ENCODE measurements around the gene PCDHB7. TPM values are rescaled to one million over a fixed set of nuclear protein-coding genes. Genes with fewer than 3 reads are reported as not detected.
"Not testable (repeated sequence)": the region's sequence is repeated elsewhere in the genome, so short reads cannot be mapped to it uniquely, and the experiment has no call there.

Gene PCDHB7
- total RNA-seq, 1 experiment from 2014 or later = not detected

DNA sequence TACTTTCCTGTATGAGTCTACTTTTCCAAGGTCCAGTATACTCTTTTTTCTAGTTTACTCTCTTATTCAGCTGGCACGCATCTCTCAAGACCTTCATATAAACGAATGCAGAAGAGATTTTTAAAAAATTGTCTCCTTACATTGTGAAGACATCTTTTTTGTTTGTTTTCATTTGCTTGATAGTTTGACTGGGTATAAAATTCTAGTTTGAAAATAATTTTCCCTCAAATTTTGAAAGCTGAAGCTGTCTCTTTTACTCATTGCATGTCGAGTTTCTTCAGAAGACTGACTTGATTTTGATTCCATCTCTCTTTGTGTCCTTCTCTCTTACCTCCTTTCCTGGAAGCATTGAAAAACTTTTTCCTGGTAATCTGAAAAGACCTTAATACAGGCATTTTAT is 23.9 kb downstream of the PCDHB7 start:
- Mint-ChIP-seq H3K9me3 (ENCODE audit: unreplicated experiment) (peaks cover 47% of the 10 kb centered on the region), H3K4me3 (ENCODE audit: unreplicated experiment) (no peak overlapping the region), H3K4me1 (ENCODE audit: low read depth, unreplicated experiment) (no peaks in the 10 kb centered on the region), H3K27me3 (ENCODE audit: insufficient read depth, unreplicated experiment) (no peaks in the 10 kb centered on the region), H3K27ac (ENCODE audit: unreplicated experiment) (no peak overlapping the region), H3K36me3 (ENCODE audit: insufficient read depth, unreplicated experiment) (no peaks in the 10 kb centered on the region)
- Histone ChIP-seq H3K4me1 (no peaks in the 10 kb centered on the region), H3K9me3 (peaks cover 22% of the 10 kb centered on the region), H3K36me3 (ENCODE audit: control insufficient read depth, insufficient read depth, low read length) (no peaks in the 10 kb centered on the region), H3K4me3 (ENCODE audit: low read depth, low read length) (no peak overlapping the region), H3K27me3 (replicated peaks; ENCODE audit: control insufficient read depth, insufficient read depth, low read length) (no peaks in the 10 kb centered on the region)
- no TSS peak for BruUV-seq (replicated peaks)
- CTCF ChIA-PET = no interaction called here
- POLR2A ChIA-PET = no interaction called here
- TF ChIP-seq, protein P1, sequence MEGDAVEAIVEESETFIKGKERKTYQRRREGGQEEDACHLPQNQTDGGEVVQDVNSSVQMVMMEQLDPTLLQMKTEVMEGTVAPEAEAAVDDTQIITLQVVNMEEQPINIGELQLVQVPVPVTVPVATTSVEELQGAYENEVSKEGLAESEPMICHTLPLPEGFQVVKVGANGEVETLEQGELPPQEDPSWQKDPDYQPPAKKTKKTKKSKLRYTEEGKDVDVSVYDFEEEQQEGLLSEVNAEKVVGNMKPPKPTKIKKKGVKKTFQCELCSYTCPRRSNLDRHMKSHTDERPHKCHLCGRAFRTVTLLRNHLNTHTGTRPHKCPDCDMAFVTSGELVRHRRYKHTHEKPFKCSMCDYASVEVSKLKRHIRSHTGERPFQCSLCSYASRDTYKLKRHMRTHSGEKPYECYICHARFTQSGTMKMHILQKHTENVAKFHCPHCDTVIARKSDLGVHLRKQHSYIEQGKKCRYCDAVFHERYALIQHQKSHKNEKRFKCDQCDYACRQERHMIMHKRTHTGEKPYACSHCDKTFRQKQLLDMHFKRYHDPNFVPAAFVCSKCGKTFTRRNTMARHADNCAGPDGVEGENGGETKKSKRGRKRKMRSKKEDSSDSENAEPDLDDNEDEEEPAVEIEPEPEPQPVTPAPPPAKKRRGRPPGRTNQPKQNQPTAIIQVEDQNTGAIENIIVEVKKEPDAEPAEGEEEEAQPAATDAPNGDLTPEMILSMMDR (IDR thresholded peaks at IDR 0.05; ENCODE audit: insufficient read depth in 1 of 2, low read depth in 1 of 2, low read length in 1 of 2, severe bottlenecking in 1 of 2, unreplicated experiment in 1 of 2) = no peak
- DNase-seq = no peak
- intact Hi-C loops (cut with micrococcal nuclease; ENCODE audit: unreplicated experiment) = no loop called here

DNA sequence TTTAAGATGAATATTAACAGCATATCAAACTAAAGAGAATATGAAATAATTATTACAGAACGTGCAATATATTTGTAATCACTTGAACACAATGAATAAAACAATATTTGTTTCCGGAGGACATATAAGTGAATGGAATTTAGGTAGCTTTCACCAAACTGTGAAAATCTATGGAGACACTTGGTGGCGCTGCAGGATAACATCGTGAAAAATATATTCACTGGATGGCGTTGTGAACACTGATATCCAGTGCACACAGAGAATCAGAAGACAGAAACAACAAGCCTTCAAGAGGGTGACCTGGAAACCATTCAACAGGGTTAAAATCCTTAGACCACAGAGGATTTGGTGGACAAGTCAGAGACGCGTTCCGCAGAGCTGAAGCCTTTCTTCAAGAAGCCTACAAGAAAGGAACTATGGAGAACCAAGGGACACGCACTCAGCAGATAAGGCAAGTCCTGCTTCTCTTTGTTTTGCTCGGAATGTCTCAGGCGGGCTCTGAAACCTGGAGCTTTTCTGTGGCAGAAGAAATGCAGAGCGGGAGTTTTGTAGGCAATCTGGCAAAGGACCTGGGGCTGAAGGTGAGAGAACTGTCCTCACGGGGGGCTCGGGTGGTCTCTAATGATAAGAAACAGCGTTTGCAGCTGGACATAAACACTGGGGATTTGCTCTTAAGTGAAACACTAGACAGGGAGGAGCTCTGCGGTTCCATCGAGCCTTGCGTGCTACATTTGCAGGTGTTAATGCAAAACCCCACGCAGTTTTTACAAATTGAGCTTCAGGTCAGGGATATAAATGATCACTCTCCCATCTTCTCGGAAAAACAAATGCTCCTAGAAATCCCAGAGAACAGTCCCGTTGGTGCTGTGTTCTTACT is 27.2 kb downstream of the PCDHB7 start, which contains the start of gene PCDHB11:
TSS of gene PCDHB11 (plus strand) at position 269 of the 877 bp plus-strand sequence. CDS start at position 417, 148 bp downstream.
- intact Hi-C loops (cut with micrococcal nuclease; ENCODE audit: unreplicated experiment) = no loop called here
- no peak within 1 kb of the TSS for H3K4me3 ChIP-seq (ENCODE audit: low read depth, low read length)
- H3K9me3 ChIP-seq = peaks cover 22% of the 10 kb centered on the region
- H3K27me3 Mint-ChIP-seq (ENCODE audit: insufficient read depth, unreplicated experiment) = no peaks in the 10 kb centered on the region
- BruUV-seq (replicated peaks) = no TSS peak
- H3K27ac Mint-ChIP-seq (ENCODE audit: unreplicated experiment) = no peak within 1 kb of the TSS
- peak within 1 kb of the TSS; percentile 43 for H3K4me3 Mint-ChIP-seq (ENCODE audit: unreplicated experiment)
- H3K36me3 ChIP-seq (ENCODE audit: control insufficient read depth, insufficient read depth, low read length) = no peaks in the 10 kb centered on the region
- H3K9me3 Mint-ChIP-seq (ENCODE audit: unreplicated experiment) = peaks cover 32% of the 10 kb centered on the region
- no peaks in the 10 kb centered on the region for H3K36me3 Mint-ChIP-seq (ENCODE audit: insufficient read depth, unreplicated experiment)
- ChIA-PET CTCF (no interaction called here), POLR2A (no interaction called here)
- TF ChIP-seq, protein P1 (IDR thresholded peaks at IDR 0.05; ENCODE audit: insufficient read depth in 1 of 2, low read depth in 1 of 2, low read length in 1 of 2, severe bottlenecking in 1 of 2, unreplicated experiment in 1 of 2) = peak in 1 of 2 experiments; percentile 2
- no peaks in the 10 kb centered on the region for H3K27me3 ChIP-seq (replicated peaks; ENCODE audit: control insufficient read depth, insufficient read depth, low read length)
- DNase-seq = no peak
- H3K4me1 Mint-ChIP-seq (ENCODE audit: low read depth, unreplicated experiment) = no peaks in the 10 kb centered on the region
- no peaks in the 10 kb centered on the region for H3K4me1 ChIP-seq

DNA sequence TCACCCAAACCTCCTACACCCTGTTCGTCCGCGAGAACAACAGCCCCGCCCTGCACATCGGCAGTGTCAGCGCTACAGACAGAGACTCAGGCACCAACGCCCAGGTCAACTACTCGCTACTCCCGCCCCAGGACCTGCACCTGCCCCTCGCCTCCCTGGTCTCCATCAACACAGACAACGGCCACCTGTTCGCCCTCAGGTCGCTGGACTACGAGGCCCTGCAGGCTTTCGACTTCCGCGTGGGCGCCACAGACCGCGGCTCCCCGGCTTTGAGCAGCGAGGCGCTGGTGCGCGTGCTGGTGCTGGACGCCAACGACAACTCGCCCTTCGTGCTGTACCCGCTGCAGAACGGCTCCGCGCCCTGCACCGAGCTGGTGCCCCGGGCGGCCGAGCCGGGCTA is 28.7 kb downstream of the PCDHB7 start:
- H3K9me3 Mint-ChIP-seq (ENCODE audit: unreplicated experiment) = peaks cover 30% of the 10 kb centered on the region
- H3K36me3 Mint-ChIP-seq (ENCODE audit: insufficient read depth, unreplicated experiment); H3K36me3 ChIP-seq (ENCODE audit: control insufficient read depth, insufficient read depth, low read length); BruUV-seq (replicated peaks); H3K4me1 Mint-ChIP-seq (ENCODE audit: low read depth, unreplicated experiment); H3K27me3 ChIP-seq (replicated peaks; ENCODE audit: control insufficient read depth, insufficient read depth, low read length); H3K4me3 Mint-ChIP-seq (ENCODE audit: unreplicated experiment); H3K4me1 ChIP-seq; intact Hi-C loops (cut with micrococcal nuclease; ENCODE audit: unreplicated experiment); H3K27me3 Mint-ChIP-seq (ENCODE audit: insufficient read depth, unreplicated experiment); POLR2A ChIA-PET; H3K4me3 ChIP-seq (ENCODE audit: low read depth, low read length); CTCF ChIA-PET; DNase-seq; H3K27ac Mint-ChIP-seq (ENCODE audit: unreplicated experiment): not testable (repeated sequence)
- peaks cover 17% of the 10 kb centered on the region for H3K9me3 ChIP-seq

DNA sequence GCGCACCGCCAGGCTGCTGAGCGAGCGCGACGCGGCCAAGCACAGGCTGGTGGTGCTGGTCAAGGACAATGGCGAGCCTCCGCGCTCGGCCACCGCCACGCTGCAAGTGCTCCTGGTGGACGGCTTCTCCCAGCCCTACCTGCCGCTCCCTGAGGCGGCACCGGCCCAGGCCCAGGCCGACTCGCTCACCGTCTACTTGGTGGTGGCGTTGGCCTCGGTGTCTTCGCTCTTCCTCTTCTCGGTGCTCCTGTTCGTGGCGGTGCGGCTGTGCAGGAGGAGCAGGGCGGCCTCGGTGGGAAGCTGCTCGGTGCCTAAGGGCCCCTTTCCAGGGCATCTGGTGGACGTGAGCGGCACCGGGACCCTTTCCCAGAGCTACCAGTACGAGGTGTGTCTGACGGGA is 29.2 kb downstream of the PCDHB7 start:
- H3K27ac Mint-ChIP-seq (ENCODE audit: unreplicated experiment); BruUV-seq (replicated peaks); intact Hi-C loops (cut with micrococcal nuclease; ENCODE audit: unreplicated experiment); H3K36me3 ChIP-seq (ENCODE audit: control insufficient read depth, insufficient read depth, low read length); H3K4me3 ChIP-seq (ENCODE audit: low read depth, low read length); POLR2A ChIA-PET; CTCF ChIA-PET; DNase-seq; H3K4me1 ChIP-seq; H3K36me3 Mint-ChIP-seq (ENCODE audit: insufficient read depth, unreplicated experiment); H3K27me3 ChIP-seq (replicated peaks; ENCODE audit: control insufficient read depth, insufficient read depth, low read length); H3K4me1 Mint-ChIP-seq (ENCODE audit: low read depth, unreplicated experiment); H3K27me3 Mint-ChIP-seq (ENCODE audit: insufficient read depth, unreplicated experiment); H3K4me3 Mint-ChIP-seq (ENCODE audit: unreplicated experiment): not testable (repeated sequence)
- peaks cover 25% of the 10 kb centered on the region for H3K9me3 Mint-ChIP-seq (ENCODE audit: unreplicated experiment)
- H3K9me3 ChIP-seq = peaks cover 12% of the 10 kb centered on the region
